H1 (cell line): ENCODE results near the gene GATA1.

Source experiments
- BACH1 ChIP-seq: IDR thresholded peaks from 2 replicates; pipeline ENCODE4 v1.6.1; 2012; ENCODE audit warnings: low read length, improper control_type of control experiment
- CBX8 ChIP-seq: fragments of 300-800, 300-1000 bp; sonication (generic); IDR thresholded peaks from 2 replicates; pipeline ENCODE4 v1.7.1; 2016; ENCODE audit warnings: low read depth, low read length, borderline replicate concordance
- CHD2 ChIP-seq: IDR thresholded peaks from 2 replicates; pipeline ENCODE4 v1.6.1; 2012; ENCODE audit warnings: low read length, improper control_type of control experiment
- CTCF ChIP-seq, 3 experiments: IDR thresholded peaks; 1 replicate in 2 of 3; 2 replicates in 1 of 3; pipeline versions ENCODE4 v1.5.1 to v1.6.1; 2011; ENCODE audit warnings: low read length in 3 of 3, mild to moderate bottlenecking in 3 of 3, inconsistent platforms in 2 of 3, low read depth in 1 of 3, moderate library complexity in 1 of 3; ENCODE audit not compliant: insufficient read depth in 1 of 3; ENCODE audit errors: control extremely low read depth in 1 of 3
- E2F6 ChIP-seq: IDR thresholded peaks from 2 replicates; pipeline ENCODE4 v1.6.1; 2012; ENCODE audit warnings: inconsistent platforms
- MAFK ChIP-seq: IDR thresholded peaks from 2 replicates; pipeline ENCODE4 v1.6.1; 2012; ENCODE audit warnings: low read depth, mild to moderate bottlenecking, improper control_type of control experiment, low read length
- POLR2A ChIP-seq, 2 experiments: IDR thresholded peaks; 1 replicate in 1 of 2; 2 replicates in 1 of 2; pipeline ENCODE4 v1.6.1; 2011; ENCODE audit warnings: low read depth in 2 of 2, low read length in 2 of 2, mild to moderate bottlenecking in 2 of 2; ENCODE audit errors: control extremely low read depth in 1 of 2
- POLR2AphosphoS5 ChIP-seq: IDR thresholded peaks from 2 replicates; pipeline ENCODE4 v1.6.1; 2011; ENCODE audit warnings: low read depth, low read length
- RNF2 ChIP-seq: fragments of 200-900, 300-1000 bp; sonication (generic); IDR thresholded peaks from 2 replicates; pipeline ENCODE4 v1.7.1; 2016; ENCODE audit warnings: borderline replicate concordance, low read depth, mild to moderate bottlenecking, antibody characterized with exemption, low read length; ENCODE audit not compliant: poor library complexity, severe bottlenecking; ENCODE audit errors: missing control alignments
- TAF1 ChIP-seq: IDR thresholded peaks from 2 replicates; pipeline ENCODE4 v1.6.1; 2011; ENCODE audit warnings: mild to moderate bottlenecking, low read depth, low read length
- TAF7 ChIP-seq: optimal IDR thresholded peaks from 2 replicates; pipeline ENCODE3; 2011; ENCODE audit warnings: low read depth, mild to moderate bottlenecking, inconsistent platforms, low read length, moderate library complexity, borderline replicate concordance
- USF2 ChIP-seq: IDR thresholded peaks from 2 replicates; pipeline ENCODE4 v1.6.1; 2011; ENCODE audit warnings: low read length, improper control_type of control experiment

GRCh38 chrX:48753708-48754228 is 32.6 kb upstream of the GATA1 start:
- no peak for TF ChIP-seq RNF2
- TF ChIP-seq CTCF (IDR thresholded peaks at IDR 0.05; ENCODE audit: control extremely low read depth in 1 of 3, insufficient read depth in 1 of 3, low read depth in 1 of 3, low read length in 3 of 3): no peak
- no peak for TF ChIP-seq CHD2
- no peak for TF ChIP-seq BACH1
- TF ChIP-seq TAF7: no peak
- no peak for TF ChIP-seq MAFK
- no peak for TF ChIP-seq E2F6
- TF ChIP-seq POLR2A (IDR thresholded peaks at IDR 0.05; ENCODE audit: control extremely low read depth in 1 of 2, low read depth in 2 of 2, low read length in 2 of 2): no peak
- no peak for TF ChIP-seq CBX8
- no peak for TF ChIP-seq TAF1
- TF ChIP-seq USF2: no peak
- TF ChIP-seq POLR2AphosphoS5: no peak
